ENCODE data around the gene NFATC1. TPM values are rescaled to one million over a fixed set of nuclear protein-coding genes. Genes with fewer than 3 reads are reported as not detected.

NFATC1 gene
- polyA plus RNA-seq, 1 experiment = 0.73 TPM

DNA sequence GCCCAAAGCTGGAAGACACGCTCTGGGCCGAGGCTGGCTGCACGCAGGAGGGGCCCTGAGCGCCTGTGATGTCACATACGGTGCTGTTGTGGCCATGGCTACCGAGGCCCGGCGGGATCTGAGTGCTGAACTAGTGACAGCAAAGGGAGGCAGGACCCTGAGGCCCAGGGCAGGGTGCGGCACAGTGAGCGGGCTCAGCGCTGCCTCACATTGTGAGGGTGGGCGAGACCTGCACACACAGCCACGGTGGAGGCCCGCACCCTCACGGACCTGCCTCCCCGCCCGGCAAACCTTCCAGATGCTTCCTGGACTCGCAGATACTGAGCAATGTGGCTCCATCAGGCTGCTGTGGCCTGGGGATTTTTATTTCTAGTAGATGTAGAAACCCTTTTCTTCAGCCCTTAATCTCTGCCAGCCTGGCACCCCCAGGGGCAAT is 150.0 kb downstream of the NFATC1 start:
- peaks cover 27% of the 10 kb centered on the region; the same call in 1 of the 2 replicates for H3K9me3 ChIP-seq (ENCODE audit: control insufficient read depth, insufficient read depth, low read length)
- H3K27me3 ChIP-seq (ENCODE audit: control insufficient read depth, insufficient read depth, low read length) = peaks cover 29% of the 10 kb centered on the region
- no peak overlapping the region for H3K27ac ChIP-seq (ENCODE audit: low read depth, low read length)
- H3K4me3 ChIP-seq (ENCODE audit: low read depth, low read length) = no peak overlapping the region
- POLR2A ChIA-PET = no interaction called here
- TF ChIP-seq, protein P1, sequence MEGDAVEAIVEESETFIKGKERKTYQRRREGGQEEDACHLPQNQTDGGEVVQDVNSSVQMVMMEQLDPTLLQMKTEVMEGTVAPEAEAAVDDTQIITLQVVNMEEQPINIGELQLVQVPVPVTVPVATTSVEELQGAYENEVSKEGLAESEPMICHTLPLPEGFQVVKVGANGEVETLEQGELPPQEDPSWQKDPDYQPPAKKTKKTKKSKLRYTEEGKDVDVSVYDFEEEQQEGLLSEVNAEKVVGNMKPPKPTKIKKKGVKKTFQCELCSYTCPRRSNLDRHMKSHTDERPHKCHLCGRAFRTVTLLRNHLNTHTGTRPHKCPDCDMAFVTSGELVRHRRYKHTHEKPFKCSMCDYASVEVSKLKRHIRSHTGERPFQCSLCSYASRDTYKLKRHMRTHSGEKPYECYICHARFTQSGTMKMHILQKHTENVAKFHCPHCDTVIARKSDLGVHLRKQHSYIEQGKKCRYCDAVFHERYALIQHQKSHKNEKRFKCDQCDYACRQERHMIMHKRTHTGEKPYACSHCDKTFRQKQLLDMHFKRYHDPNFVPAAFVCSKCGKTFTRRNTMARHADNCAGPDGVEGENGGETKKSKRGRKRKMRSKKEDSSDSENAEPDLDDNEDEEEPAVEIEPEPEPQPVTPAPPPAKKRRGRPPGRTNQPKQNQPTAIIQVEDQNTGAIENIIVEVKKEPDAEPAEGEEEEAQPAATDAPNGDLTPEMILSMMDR (IDR thresholded peaks at IDR 0.05; ENCODE audit: low read depth, low read length) = no peak
- CTCF ChIA-PET = no interaction called here
- no peak for DNase-seq (ENCODE audit: low read depth, low spot score)

DNA sequence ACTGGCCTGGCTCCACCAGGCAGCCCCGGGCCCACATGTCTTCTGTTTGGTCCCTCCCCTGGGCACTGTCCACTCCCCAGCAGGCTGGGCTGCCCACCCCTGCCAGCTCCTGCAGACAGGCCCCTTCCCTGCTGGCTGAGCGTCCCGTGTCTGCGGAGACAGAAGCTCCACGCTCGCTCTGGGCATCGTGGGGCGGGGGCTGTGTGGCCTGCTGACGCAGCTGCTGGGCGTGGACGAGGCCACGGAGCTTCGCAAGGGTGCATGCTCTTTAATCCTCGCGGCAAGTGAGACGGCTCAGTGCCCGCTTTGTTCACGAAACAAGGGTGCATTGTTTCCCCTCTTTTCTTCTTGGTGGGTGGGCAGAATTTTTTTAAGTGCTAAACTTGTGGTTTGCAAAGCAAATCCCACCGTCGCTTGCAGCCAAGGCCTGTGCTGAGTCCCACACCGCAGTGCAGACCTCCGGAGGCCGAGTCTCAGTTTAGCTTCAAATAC is 151.1 kb downstream of the NFATC1 start:
- no peak overlapping the region for H3K27ac ChIP-seq (ENCODE audit: low read depth, low read length)
- ChIA-PET CTCF (no interaction called here), POLR2A (no interaction called here)
- peaks cover 25% of the 10 kb centered on the region for H3K27me3 ChIP-seq (ENCODE audit: control insufficient read depth, insufficient read depth, low read length)
- TF ChIP-seq, protein P1 (IDR thresholded peaks at IDR 0.05; ENCODE audit: low read depth, low read length) = no peak
- no peak overlapping the region for H3K4me3 ChIP-seq (ENCODE audit: low read depth, low read length)
- DNase-seq (ENCODE audit: low read depth, low spot score) = no peak
- peaks cover 27% of the 10 kb centered on the region; the same call in 1 of the 2 replicates for H3K9me3 ChIP-seq (ENCODE audit: control insufficient read depth, insufficient read depth, low read length)

GRCh38 chr18:79547413-79548076 is 151.8 kb downstream of the NFATC1 start:
- H3K9me3 ChIP-seq (ENCODE audit: control insufficient read depth, insufficient read depth, low read length) = peaks cover 33% of the 10 kb centered on the region; the same call in 1 of the 2 replicates
- TF ChIP-seq, protein P1 (IDR thresholded peaks at IDR 0.05; ENCODE audit: low read depth, low read length) = no peak
- H3K27ac ChIP-seq (ENCODE audit: low read depth, low read length) = no peak overlapping the region
- no peak for DNase-seq (ENCODE audit: low read depth, low spot score)
- ChIA-PET CTCF (no interaction called here), POLR2A (no interaction called here)
- peaks cover 25% of the 10 kb centered on the region for H3K27me3 ChIP-seq (ENCODE audit: control insufficient read depth, insufficient read depth, low read length)
- no peak overlapping the region for H3K4me3 ChIP-seq (ENCODE audit: low read depth, low read length)

GRCh38 chr18:79548077-79548450 is 152.3 kb downstream of the NFATC1 start:
- CTCF ChIA-PET = no interaction called here
- DNase-seq (ENCODE audit: low read depth, low spot score) = no peak
- peaks cover 35% of the 10 kb centered on the region; the same call in 1 of the 2 replicates for H3K9me3 ChIP-seq (ENCODE audit: control insufficient read depth, insufficient read depth, low read length)
- H3K27me3 ChIP-seq (ENCODE audit: control insufficient read depth, insufficient read depth, low read length) = peaks cover 24% of the 10 kb centered on the region
- no peak overlapping the region for H3K4me3 ChIP-seq (ENCODE audit: low read depth, low read length)
- TF ChIP-seq, protein P1 (IDR thresholded peaks at IDR 0.05; ENCODE audit: low read depth, low read length) = no peak
- POLR2A ChIA-PET = no interaction called here
- H3K27ac ChIP-seq (ENCODE audit: low read depth, low read length) = no peak overlapping the region

DNA sequence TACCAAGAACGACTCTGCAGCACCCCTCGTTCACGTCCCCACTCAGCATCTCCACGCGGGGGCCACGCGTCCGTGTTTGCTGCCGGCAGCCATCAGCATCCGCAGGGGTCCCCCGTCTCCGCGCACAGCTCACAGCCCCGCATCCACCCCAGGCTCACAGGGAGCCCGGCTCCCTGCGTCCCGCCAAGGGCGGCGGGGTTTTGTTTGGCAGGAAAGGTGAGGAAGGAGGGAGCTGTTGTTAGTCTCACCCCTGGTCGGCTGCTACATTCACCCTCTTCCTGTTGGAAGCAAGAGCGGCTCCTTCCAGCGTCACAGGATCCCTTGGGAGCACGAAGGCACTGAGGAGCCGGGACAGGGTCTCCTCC is 152.9 kb downstream of the NFATC1 start:
- H3K27ac ChIP-seq (ENCODE audit: low read depth, low read length) = no peak overlapping the region
- TF ChIP-seq, protein P1 (IDR thresholded peaks at IDR 0.05; ENCODE audit: low read depth, low read length) = no peak
- H3K4me3 ChIP-seq (ENCODE audit: low read depth, low read length) = no peak overlapping the region
- H3K9me3 ChIP-seq (ENCODE audit: control insufficient read depth, insufficient read depth, low read length) = peaks cover 35% of the 10 kb centered on the region; the same call in 1 of the 2 replicates
- ChIA-PET CTCF (no interaction called here), POLR2A (no interaction called here)
- peaks cover 22% of the 10 kb centered on the region for H3K27me3 ChIP-seq (ENCODE audit: control insufficient read depth, insufficient read depth, low read length)
- no peak for DNase-seq (ENCODE audit: low read depth, low spot score)
